GM10266 (cell line): ENCODE results near the gene AGBL1.

Source experiments
- DNase-seq: peaks from one replicate; pipeline ENCODE4 v3.0.0; 2012; ENCODE audit errors: extremely low spot score
- CTCF ChIP-seq: IDR thresholded peaks from 2 replicates; pipeline ENCODE4 v1.5.1; 2012; ENCODE audit warnings: mild to moderate bottlenecking, low read depth; ENCODE audit not compliant: control insufficient read depth, insufficient read depth; ENCODE audit errors: missing control alignments

The AGBL1 gene

GRCh38 chr15:86892774-86893449, 813.2 kb downstream of the AGBL1 start:
- no peak for TF ChIP-seq CTCF
- no peak for DNase-seq

GRCh38 chr15:86894269-86894668, 814.6 kb downstream of the AGBL1 start:
- no peak for TF ChIP-seq CTCF

GRCh38 chr15:86903642-86904421, 824.2 kb downstream of the AGBL1 start:
- DNase-seq = no peak
- no peak for TF ChIP-seq CTCF

More at GRCh38 chr15:86894269-86894668, 814.6 kb downstream of the AGBL1 start:
- no peak for DNase-seq

GRCh38 chr15:86905625-86906256, 826.1 kb downstream of the AGBL1 start:
- DNase-seq = no peak
- no peak for TF ChIP-seq CTCF

- DNase-seq = no peak
Measured at GRCh38 chr15:86906376-86906775, 826.7 kb downstream of the AGBL1 start.

GRCh38 chr15:86911022-86911421, 831.4 kb downstream of the AGBL1 start:
- TF ChIP-seq CTCF = no peak
- no peak for DNase-seq

More at GRCh38 chr15:86906376-86906775, 826.7 kb downstream of the AGBL1 start:
- TF ChIP-seq CTCF = no peak

GRCh38 chr15:86912661-86913060, 833.0 kb downstream of the AGBL1 start:
- DNase-seq = no peak

More at GRCh38 chr15:86912661-86913060, 833.0 kb downstream of the AGBL1 start:
- TF ChIP-seq CTCF = no peak
